ENCODE measurements around the gene DPM1. TPM values are rescaled to one million over a fixed set of nuclear protein-coding genes. Genes with fewer than 3 reads are reported as not detected.

DPM1 gene
- total and polyA plus RNA-seq, 2 donors (not counting 3 experiments of a cell fraction or from before 2014, with no cell fraction given), result 33.9 to 41.9 TPM

DNA sequence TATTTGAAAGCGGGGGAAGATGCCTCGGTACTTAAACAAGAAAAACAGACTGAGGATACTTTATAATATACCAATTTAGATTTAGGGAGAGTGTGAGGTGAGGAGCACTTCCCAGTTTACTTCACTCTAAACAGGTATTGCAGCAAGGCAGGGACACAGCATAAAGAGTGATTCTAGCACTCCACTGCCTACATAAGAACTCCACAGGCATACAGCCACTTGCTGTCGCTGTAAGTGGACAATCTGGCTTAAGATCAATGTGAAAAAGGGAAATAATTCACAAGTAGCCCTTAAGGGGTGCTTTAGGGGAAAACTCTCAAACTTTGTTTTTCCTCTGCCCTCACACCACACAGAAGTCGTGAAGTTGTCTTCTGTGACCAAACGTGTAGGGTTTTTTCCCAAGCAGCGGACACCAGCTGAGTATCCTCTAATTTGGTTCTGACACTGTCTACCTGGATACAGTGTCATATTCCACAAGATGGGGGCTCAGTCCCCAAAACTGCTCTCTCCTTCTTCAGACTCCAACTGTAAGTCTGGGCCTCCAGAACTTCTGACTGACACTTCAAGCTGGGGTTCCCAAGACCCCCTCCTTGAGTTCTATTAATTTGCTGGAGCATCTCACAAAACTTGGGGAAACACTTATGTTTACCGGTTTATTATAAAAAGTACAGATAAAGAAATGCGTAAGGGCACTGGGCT, 36.4 kb downstream of the DPM1 start:
- intact Hi-C loops (cut with micrococcal nuclease) (no loop called here), dilution Hi-C loops (cut with MboI; ENCODE audit: extremely low pct_ligation_motif_present, low sequenced_read_pairs) (no loop called here)
- peaks cover 30% of the 10 kb centered on the region for H4K20me1 ChIP-seq (replicated peaks; ENCODE audit: control insufficient read depth, extremely low read depth, insufficient read depth, low read length)
- BruUV-seq (replicated peaks), result no TSS peak
- peaks cover 100% of the 10 kb centered on the region for H3K79me2 ChIP-seq (ENCODE audit: control insufficient read depth, insufficient read depth, low read length)
- peaks cover 9% of the 10 kb centered on the region for H3K4me1 ChIP-seq (ENCODE audit: control insufficient read depth, extremely low read depth, insufficient read depth, low read length)
- TF ChIP-seq POLR2AphosphoS5 (IDR thresholded peaks at IDR 0.05; ENCODE audit: insufficient read depth, low read depth, low read length), result no peak
- no peak for TF ChIP-seq JUN (IDR thresholded peaks at IDR 0.05; ENCODE audit: borderline replicate concordance, insufficient read depth, insufficient read length, low read depth)
- no peak for TF ChIP-seq FOS (IDR thresholded peaks at IDR 0.05; ENCODE audit: borderline replicate concordance, insufficient read depth, low read length)
- TF ChIP-seq, protein P1, sequence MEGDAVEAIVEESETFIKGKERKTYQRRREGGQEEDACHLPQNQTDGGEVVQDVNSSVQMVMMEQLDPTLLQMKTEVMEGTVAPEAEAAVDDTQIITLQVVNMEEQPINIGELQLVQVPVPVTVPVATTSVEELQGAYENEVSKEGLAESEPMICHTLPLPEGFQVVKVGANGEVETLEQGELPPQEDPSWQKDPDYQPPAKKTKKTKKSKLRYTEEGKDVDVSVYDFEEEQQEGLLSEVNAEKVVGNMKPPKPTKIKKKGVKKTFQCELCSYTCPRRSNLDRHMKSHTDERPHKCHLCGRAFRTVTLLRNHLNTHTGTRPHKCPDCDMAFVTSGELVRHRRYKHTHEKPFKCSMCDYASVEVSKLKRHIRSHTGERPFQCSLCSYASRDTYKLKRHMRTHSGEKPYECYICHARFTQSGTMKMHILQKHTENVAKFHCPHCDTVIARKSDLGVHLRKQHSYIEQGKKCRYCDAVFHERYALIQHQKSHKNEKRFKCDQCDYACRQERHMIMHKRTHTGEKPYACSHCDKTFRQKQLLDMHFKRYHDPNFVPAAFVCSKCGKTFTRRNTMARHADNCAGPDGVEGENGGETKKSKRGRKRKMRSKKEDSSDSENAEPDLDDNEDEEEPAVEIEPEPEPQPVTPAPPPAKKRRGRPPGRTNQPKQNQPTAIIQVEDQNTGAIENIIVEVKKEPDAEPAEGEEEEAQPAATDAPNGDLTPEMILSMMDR (IDR thresholded peaks at IDR 0.05; ENCODE audit: extremely low read depth in 1 of 2, insufficient read depth in 1 of 2, low read depth in 1 of 2, low read length in 2 of 2), result no peak
- no peak for TF ChIP-seq POLR2A (IDR thresholded peaks at IDR 0.05; ENCODE audit: low read depth, low read length)
- TF ChIP-seq, protein P2, sequence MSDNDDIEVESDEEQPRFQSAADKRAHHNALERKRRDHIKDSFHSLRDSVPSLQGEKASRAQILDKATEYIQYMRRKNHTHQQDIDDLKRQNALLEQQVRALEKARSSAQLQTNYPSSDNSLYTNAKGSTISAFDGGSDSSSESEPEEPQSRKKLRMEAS (IDR thresholded peaks at IDR 0.05; ENCODE audit: insufficient read depth, insufficient read length), result no peak
- TF ChIP-seq EZH2 (IDR thresholded peaks at IDR 0.05; ENCODE audit: borderline replicate concordance, low read depth, low read length, severe bottlenecking), result no peak
- H2AFZ ChIP-seq (ENCODE audit: low read depth, low read length), result no peak overlapping the region
- no peak for DNase-seq (ENCODE audit: low read depth, low spot score)
- no peaks in the 10 kb centered on the region for H3K9me1 ChIP-seq (replicated peaks; ENCODE audit: control insufficient read depth, extremely low read depth, insufficient read depth, low read length)
- ChIA-PET POLR2A (interaction anchor here (0.7 to 1.6 kb wide), 2 partner anchors 8 to 9 kb away, joined by 3 to 5 read pairs; partner anchors contain the start of gene ADNP), CTCF (interaction anchor here (0.7 to 11.1 kb wide), 4 partner anchors 9 to 1906 kb away, joined by 3 to 119 read pairs (median 4); partner anchors contain the start of genes ADNP and BCAS4)
- H3K27me3 ChIP-seq (ENCODE audit: control insufficient read depth in 2 of 2, insufficient read depth in 2 of 2, low read length in 2 of 2), result no peaks in the 10 kb centered on the region
- no peak overlapping the region for H3K4me3 ChIP-seq (replicated peaks in 1 of 3; ENCODE audit: insufficient read depth in 1 of 3, low read depth in 1 of 3, low read length in 3 of 3)
- H3K27ac ChIP-seq (ENCODE audit: insufficient read depth, low read depth, low read length), result no peak overlapping the region
- H3K36me3 ChIP-seq (ENCODE audit: control insufficient read depth in 2 of 2, extremely low read depth in 1 of 2, insufficient read depth in 2 of 2, low read length in 2 of 2), result peaks cover 3 to 5% of the 10 kb centered on the region in 2 experiments
- no peak overlapping the region for H3K4me2 ChIP-seq (ENCODE audit: insufficient read depth, low read length)
- H3K9ac ChIP-seq (replicated peaks; ENCODE audit: extremely low read depth, insufficient read depth, low read length), result no peak overlapping the region
- no peaks in the 10 kb centered on the region for H3K9me3 ChIP-seq (replicated peaks; ENCODE audit: control insufficient read depth, insufficient read depth, low read length)
- FAIRE-seq, result no peak
